Adrenal gland (tissue), 5 donors: ENCODE data around the gene ARL5B.

ENCODE experiments used
- CTCF ChIP-seq, 6 experiments: fragments of 450-650 bp in 4 of 6; fragments of 200-600 bp in 2 of 6; sonication (generic) in 1 of 6; IDR thresholded peaks; 1 replicate in 5 of 6; 2 replicates in 1 of 6; pipeline versions ENCODE4 v1.5.1 to v1.8.0; 2016 to 2021; ENCODE audit warnings: antibody characterized with exemption in 6 of 6, mild to moderate bottlenecking in 2 of 6, moderate library complexity in 1 of 6
- POLR2A ChIP-seq, 2 donors: fragments of 450-650 bp; IDR thresholded peaks; one replicate each; pipeline ENCODE4 v1.6.1; 2017; ENCODE audit warnings: antibody characterized with exemption in 2 of 2, mild to moderate bottlenecking in 2 of 2, moderate library complexity in 1 of 2
- donor health status: DM: no; HTN: no; CAD: no.

GRCh38 chr10:18650404-18650997 lies 8.7 kb upstream of the ARL5B start:
- TF ChIP-seq CTCF (IDR thresholded peaks at IDR 0.05), result no peak
- TF ChIP-seq POLR2A (IDR thresholded peaks at IDR 0.05), result no peak
